MCF 10A (cell line): ENCODE measurements around the gene LAIR2. TPM values are rescaled to one million over a fixed set of nuclear protein-coding genes. Genes with fewer than 3 reads are reported as not detected.

Experiments used
- BruUV-seq: library from RNA; stranded (reverse); fragments of 400-500 nt; replicated peaks from 2 replicates; lab custom pipeline; 2021; lab: Mats Ljungman, UMichigan
- CTCF ChIA-PET: fragments of 300-600 bp; sonication (Branson Sonifier 250); formaldehyde crosslinking; extraction: SDS; loops from one replicate; lab custom pipeline; 2021; ENCODE audit warnings: antibody characterized with exemption, inconsistent platforms; lab: Yijun Ruan, JAX
- POLR2A ChIA-PET: fragments of 300-600, 350-650 bp; sonication (Branson Sonifier 250); formaldehyde crosslinking; extraction: SDS; loops from one replicate; lab custom pipeline; 2020; ENCODE audit warnings: antibody characterized with exemption, inconsistent platforms; lab: Yijun Ruan, JAX
- DNase-seq: peaks from one replicate; pipeline ENCODE4 v3.0.0-alpha.2; 2018; ENCODE audit not compliant: unreplicated experiment
- H3K27ac Mint-ChIP-seq: one replicate; pipeline ENCODE4 v1.8.0; 2022; ENCODE audit warnings: mild to moderate bottlenecking, low read depth, mixed read lengths; ENCODE audit not compliant: unreplicated experiment
- H3K27me3 Mint-ChIP-seq: one replicate; pipeline ENCODE4 v1.8.0; 2022; ENCODE audit warnings: mixed read lengths; ENCODE audit not compliant: insufficient read depth, unreplicated experiment
- H3K36me3 Mint-ChIP-seq: one replicate; pipeline ENCODE4 v1.8.0; 2022; ENCODE audit warnings: mild to moderate bottlenecking, moderate library complexity, mixed read lengths; ENCODE audit not compliant: insufficient read depth, unreplicated experiment
- H3K4me1 Mint-ChIP-seq: one replicate; pipeline ENCODE4 v1.8.0; 2022; ENCODE audit warnings: mixed read lengths; ENCODE audit not compliant: insufficient read depth, unreplicated experiment
- H3K4me3 Mint-ChIP-seq: one replicate; pipeline ENCODE4 v1.8.0; 2022; ENCODE audit warnings: mild to moderate bottlenecking, moderate library complexity, mixed read lengths; ENCODE audit not compliant: unreplicated experiment
- H3K9me3 Mint-ChIP-seq: one replicate; pipeline ENCODE4 v1.8.0; 2022; ENCODE audit warnings: mixed read lengths; ENCODE audit not compliant: unreplicated experiment
- intact Hi-C: fragments of 100-400 bp; cut with micrococcal nuclease; formaldehyde crosslinking; loops from 2 replicates; pipeline ENCODE4 v1.14.1; 2022
- total RNA-seq: library from RNA; stranded (reverse); gene quantifications from 2 replicates; pipeline ENCODE4 v1.2.3, GENCODE V29; 2022
- TF ChIP-seq, protein P1 (sequence below): fragments of 200-600 bp; IDR thresholded peaks from one replicate; pipeline ENCODE4 v1.8.0; 2022; ENCODE audit warnings: antibody characterized with exemption, mild to moderate bottlenecking; ENCODE audit not compliant: unreplicated experiment

Gene LAIR2
- total RNA-seq, 1 experiment from 2014 or later = not detected

DNA sequence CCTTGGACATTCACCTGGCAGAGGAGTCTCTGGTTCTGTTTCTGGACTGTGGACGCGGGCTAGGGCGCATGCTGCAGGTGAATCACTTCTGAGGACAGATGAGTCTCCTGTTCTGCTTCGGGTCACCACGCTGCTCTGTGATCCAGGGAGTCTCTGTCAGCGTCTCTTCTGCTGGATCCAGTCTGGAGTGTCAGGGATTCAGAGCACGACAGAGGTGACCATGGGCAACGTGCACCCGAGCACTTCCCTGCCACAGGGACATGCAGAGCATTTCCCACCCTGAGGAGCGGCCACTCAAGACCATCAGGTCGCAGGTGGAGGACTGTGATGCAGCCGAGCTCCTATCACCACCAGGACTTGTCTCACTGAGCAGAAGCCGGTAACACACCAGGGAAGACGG is 46.6 kb downstream of the LAIR2 start:
- Mint-ChIP-seq H3K9me3 (peaks cover 28% of the 10 kb centered on the region), H3K4me1 (no peaks in the 10 kb centered on the region), H3K4me3 (no peak overlapping the region), H3K27me3 (no peaks in the 10 kb centered on the region), H3K27ac (no peak overlapping the region), H3K36me3 (no peaks in the 10 kb centered on the region)
- intact Hi-C loops = no loop called here
- TF ChIP-seq, protein P1, sequence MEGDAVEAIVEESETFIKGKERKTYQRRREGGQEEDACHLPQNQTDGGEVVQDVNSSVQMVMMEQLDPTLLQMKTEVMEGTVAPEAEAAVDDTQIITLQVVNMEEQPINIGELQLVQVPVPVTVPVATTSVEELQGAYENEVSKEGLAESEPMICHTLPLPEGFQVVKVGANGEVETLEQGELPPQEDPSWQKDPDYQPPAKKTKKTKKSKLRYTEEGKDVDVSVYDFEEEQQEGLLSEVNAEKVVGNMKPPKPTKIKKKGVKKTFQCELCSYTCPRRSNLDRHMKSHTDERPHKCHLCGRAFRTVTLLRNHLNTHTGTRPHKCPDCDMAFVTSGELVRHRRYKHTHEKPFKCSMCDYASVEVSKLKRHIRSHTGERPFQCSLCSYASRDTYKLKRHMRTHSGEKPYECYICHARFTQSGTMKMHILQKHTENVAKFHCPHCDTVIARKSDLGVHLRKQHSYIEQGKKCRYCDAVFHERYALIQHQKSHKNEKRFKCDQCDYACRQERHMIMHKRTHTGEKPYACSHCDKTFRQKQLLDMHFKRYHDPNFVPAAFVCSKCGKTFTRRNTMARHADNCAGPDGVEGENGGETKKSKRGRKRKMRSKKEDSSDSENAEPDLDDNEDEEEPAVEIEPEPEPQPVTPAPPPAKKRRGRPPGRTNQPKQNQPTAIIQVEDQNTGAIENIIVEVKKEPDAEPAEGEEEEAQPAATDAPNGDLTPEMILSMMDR = no peak
- CTCF ChIA-PET = interaction anchor here (0.6 to 0.9 kb wide), 2 partner anchors 70 to 1465 kb away, joined by 3 to 5 read pairs; no protein-coding TSS in a partner anchor
- BruUV-seq = no TSS peak
- no peak for DNase-seq
- POLR2A ChIA-PET = no interaction called here

DNA sequence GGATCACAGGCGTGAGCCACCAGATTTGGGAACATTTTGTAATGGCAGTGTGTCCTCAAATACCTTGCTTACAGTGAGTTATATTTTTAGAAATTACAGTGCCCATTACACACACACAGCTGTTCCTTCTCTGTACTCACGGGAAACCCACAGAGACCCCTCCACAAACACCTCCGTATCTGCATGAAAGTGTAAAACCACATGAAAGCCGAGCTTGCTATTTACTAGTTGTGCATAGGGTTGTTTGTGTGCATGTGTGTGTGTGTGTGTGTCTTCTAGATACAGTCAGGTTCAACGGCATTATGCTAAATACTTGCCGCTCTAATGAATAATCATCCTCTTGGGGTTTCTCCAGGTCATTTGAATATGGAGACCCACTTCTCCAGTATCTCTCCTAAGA is 48.7 kb downstream of the LAIR2 start:
- ChIA-PET CTCF (interaction anchor here (0.7 kb wide), 1 partner anchor 106 kb away, joined by 3 read pairs; no protein-coding TSS in a partner anchor), POLR2A (no interaction called here)
- no peak for DNase-seq
- Mint-ChIP-seq H3K27ac (no peak overlapping the region), H3K4me1 (no peaks in the 10 kb centered on the region), H3K9me3 (peaks cover 12% of the 10 kb centered on the region), H3K4me3 (no peak overlapping the region), H3K27me3 (no peaks in the 10 kb centered on the region), H3K36me3 (no peaks in the 10 kb centered on the region)
- no TSS peak for BruUV-seq
- TF ChIP-seq, protein P1 = no peak
- intact Hi-C loops = no loop called here

DNA sequence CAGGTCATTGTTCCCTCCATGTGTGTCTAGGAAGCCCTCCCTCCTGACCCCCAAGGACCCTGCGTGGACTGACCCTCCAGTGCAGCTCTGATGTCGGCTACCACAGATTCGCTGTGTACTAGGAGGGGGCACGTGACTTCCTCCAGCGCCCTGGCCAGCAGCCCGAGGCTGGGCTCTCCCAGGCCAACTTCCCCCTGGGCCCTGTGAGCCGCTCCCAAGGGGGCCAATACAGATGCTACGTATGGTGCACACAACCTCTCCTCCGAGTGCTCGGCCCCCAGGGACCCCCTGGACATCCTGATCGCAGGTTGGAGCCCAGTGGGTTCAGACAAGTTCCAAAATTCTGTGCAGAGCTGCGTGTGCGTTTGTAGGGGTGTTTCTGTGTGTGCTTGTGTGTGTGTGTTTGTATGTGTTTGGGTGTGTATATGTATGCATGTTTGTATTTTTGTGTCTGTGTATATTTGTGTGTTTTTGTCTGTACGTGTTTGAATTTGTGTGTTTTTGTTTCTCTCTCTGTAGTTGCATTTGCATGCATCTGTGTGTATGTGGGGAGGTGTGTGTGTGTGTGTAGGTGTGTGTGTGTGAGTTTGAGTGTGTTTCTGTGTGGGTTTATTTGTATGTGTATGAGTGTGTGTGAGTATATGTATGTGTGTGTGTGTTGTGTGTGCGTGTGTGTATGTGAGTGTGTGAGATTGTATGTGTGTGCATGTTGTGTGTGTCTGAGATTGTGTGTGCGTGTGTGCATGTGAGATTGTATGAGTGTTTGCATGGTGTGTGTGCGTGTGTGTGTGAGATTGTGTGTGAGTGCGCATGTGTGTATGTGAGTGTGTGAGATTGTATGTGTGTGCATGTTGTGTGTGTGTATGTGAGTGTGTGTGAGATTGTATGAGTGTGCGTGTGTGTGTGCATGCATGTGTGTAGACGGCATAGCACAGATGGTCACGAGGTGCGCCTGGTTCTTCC is 49.6 kb downstream of the LAIR2 start:
- H3K4me3 Mint-ChIP-seq = no peak overlapping the region
- ChIA-PET CTCF (interaction anchor here (0.7 kb wide), 1 partner anchor 105 kb away, joined by 3 read pairs; no protein-coding TSS in a partner anchor), POLR2A (no interaction called here)
- H3K9me3 Mint-ChIP-seq = peaks cover 10% of the 10 kb centered on the region
- H3K4me1 Mint-ChIP-seq = no peaks in the 10 kb centered on the region
- intact Hi-C loops = no loop called here
- no peaks in the 10 kb centered on the region for H3K27me3 Mint-ChIP-seq
- no peak for DNase-seq
- TF ChIP-seq, protein P1 = no peak
- H3K27ac Mint-ChIP-seq = no peak overlapping the region
- BruUV-seq = no TSS peak
- no peaks in the 10 kb centered on the region for H3K36me3 Mint-ChIP-seq

DNA sequence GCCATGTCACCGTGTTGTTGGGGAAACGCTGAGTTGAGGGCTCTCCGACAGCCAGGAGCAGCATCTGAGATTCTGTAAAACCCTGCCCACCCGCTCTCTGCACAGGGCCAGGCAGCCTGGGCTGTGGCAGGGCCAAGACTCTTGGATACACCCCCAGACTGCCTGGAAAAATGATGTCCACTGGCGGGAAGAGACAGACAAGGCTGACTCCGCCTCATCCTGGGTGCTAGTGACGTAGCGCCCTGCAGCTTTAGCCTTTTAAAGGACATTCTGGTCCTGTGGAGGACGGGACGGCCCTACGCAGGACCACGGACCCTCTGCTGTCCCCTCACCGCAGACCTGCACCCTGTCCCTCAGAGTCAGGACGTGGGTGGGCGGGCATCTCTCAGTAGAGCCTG is 50.3 kb downstream of the LAIR2 start:
- TF ChIP-seq, protein P1 = no peak
- no peak for DNase-seq
- Mint-ChIP-seq H3K9me3 (peaks cover 10% of the 10 kb centered on the region), H3K4me3 (no peak overlapping the region), H3K36me3 (no peaks in the 10 kb centered on the region), H3K4me1 (no peaks in the 10 kb centered on the region), H3K27me3 (no peaks in the 10 kb centered on the region), H3K27ac (no peak overlapping the region)
- ChIA-PET POLR2A (no interaction called here), CTCF (no interaction called here)
- no TSS peak for BruUV-seq
- intact Hi-C loops = no loop called here
